SK-N-SH treated with all-trans-retinoic acid at 6 μM for 48 hours (cell line): ENCODE results near the gene TRRAP.

ENCODE experiments used
- CREB5 ChIP-seq: fragments of 250-450 bp; sonication (Bioruptor Pico); IDR thresholded peaks from 2 replicates; pipeline ENCODE4 v1.5.1; 2020; ENCODE audit warnings: low read depth, mild to moderate bottlenecking, moderate library complexity
- OSR1 ChIP-seq: fragments of 250-450 bp; sonication (Bioruptor Pico); IDR thresholded peaks from 2 replicates; pipeline ENCODE4 v1.8.0; 2022; ENCODE audit warnings: moderate library complexity, mild to moderate bottlenecking, inconsistent platforms
- SNAI2 ChIP-seq: fragments of 250-450 bp; sonication (Bioruptor Pico); IDR thresholded peaks from 2 replicates; pipeline ENCODE4 v1.5.0; 2020; ENCODE audit warnings: mild to moderate bottlenecking, moderate library complexity
- ZC3H10 ChIP-seq: fragments of 250-450 bp; sonication (Bioruptor Pico); IDR thresholded peaks from 2 replicates; pipeline ENCODE4 v1.5.1; 2021; ENCODE audit warnings: mild to moderate bottlenecking, moderate library complexity
- ZFP30 ChIP-seq: fragments of 450-650 bp; formaldehyde crosslinking; IDR thresholded peaks from 2 replicates; pipeline ENCODE4 v1.5.0; 2022; ENCODE audit warnings: mild to moderate bottlenecking, moderate library complexity
- ZNF70 ChIP-seq: fragments of 450-650 bp; formaldehyde crosslinking; IDR thresholded peaks from 2 replicates; pipeline ENCODE4 v1.5.0; 2020; ENCODE audit warnings: mild to moderate bottlenecking, moderate library complexity
- ZNF8 ChIP-seq: fragments of 450-650 bp; formaldehyde crosslinking; IDR thresholded peaks from 2 replicates; pipeline ENCODE4 v1.5.0; 2020; ENCODE audit warnings: mild to moderate bottlenecking, moderate library complexity

- TF ChIP-seq ZFP30 (CRISPR knock-in tag) (no peak), ZC3H10 (CRISPR knock-in tag) (no peak), CREB5 (CRISPR knock-in tag) (no peak), OSR1 (CRISPR knock-in tag) (no peak), ZNF8 (CRISPR knock-in tag) (no peak), SNAI2 (CRISPR knock-in tag) (no peak), ZNF70 (CRISPR knock-in tag) (no peak)
Observed at GRCh38 chr7:98945852-98946251, 67.5 kb downstream of the TRRAP start.
